Transverse colon (tissue), 4 donors: Measurements from ENCODE around the gene PTK7.

Source experiments
- EP300 ChIP-seq: sonication (generic); formaldehyde crosslinking; IDR thresholded peaks from one replicate; pipeline ENCODE4 v1.6.1; 2017; ENCODE audit warnings: antibody characterized with exemption, low read depth
- POLR2A ChIP-seq: fragments of 450-650 bp; IDR thresholded peaks from one replicate; pipeline ENCODE4 v1.6.1; 2016; ENCODE audit warnings: antibody characterized with exemption, mild to moderate bottlenecking, moderate library complexity
- POLR2AphosphoS5 ChIP-seq, 3 donors: sonication (generic); formaldehyde crosslinking; IDR thresholded peaks; one replicate each; pipeline ENCODE4 v1.6.1; 2016; ENCODE audit warnings: antibody characterized with exemption in 3 of 3
- TF ChIP-seq, protein P1 (sequence below), 5 experiments: fragments of 200-600 bp in 3 of 5; fragments of 450-650 bp in 2 of 5; sonication (generic) in 3 of 5; IDR thresholded peaks; 1 replicate in 2 of 5; 2 replicates in 3 of 5; pipeline ENCODE4 v1.5.1; 2016 to 2017; ENCODE audit warnings: antibody characterized with exemption in 5 of 5, inconsistent platforms in 3 of 5, mild to moderate bottlenecking in 2 of 5, moderate library complexity in 1 of 5

GRCh38 chr6:43037197-43037596 is 38.9 kb upstream of the PTK7 start:
- TF ChIP-seq POLR2AphosphoS5 (IDR thresholded peaks at IDR 0.05), result no peak
- TF ChIP-seq, protein P1, sequence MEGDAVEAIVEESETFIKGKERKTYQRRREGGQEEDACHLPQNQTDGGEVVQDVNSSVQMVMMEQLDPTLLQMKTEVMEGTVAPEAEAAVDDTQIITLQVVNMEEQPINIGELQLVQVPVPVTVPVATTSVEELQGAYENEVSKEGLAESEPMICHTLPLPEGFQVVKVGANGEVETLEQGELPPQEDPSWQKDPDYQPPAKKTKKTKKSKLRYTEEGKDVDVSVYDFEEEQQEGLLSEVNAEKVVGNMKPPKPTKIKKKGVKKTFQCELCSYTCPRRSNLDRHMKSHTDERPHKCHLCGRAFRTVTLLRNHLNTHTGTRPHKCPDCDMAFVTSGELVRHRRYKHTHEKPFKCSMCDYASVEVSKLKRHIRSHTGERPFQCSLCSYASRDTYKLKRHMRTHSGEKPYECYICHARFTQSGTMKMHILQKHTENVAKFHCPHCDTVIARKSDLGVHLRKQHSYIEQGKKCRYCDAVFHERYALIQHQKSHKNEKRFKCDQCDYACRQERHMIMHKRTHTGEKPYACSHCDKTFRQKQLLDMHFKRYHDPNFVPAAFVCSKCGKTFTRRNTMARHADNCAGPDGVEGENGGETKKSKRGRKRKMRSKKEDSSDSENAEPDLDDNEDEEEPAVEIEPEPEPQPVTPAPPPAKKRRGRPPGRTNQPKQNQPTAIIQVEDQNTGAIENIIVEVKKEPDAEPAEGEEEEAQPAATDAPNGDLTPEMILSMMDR (IDR thresholded peaks at IDR 0.05), result no peak
- TF ChIP-seq POLR2A, result no peak
- no peak for TF ChIP-seq EP300
